Gastroesophageal sphincter (tissue), 4 donors: ENCODE measurements around the gene MYL6. TPM values are rescaled to one million over a fixed set of nuclear protein-coding genes. Genes with fewer than 3 reads are reported as not detected.

Experiments
- ATAC-seq: fragments of 150-250 bp; one replicate; pipeline ENCODE4 v1.9.1; 2016; ENCODE audit warnings: mild to moderate bottlenecking, moderate library complexity
- H3K27ac ChIP-seq, 4 donors: fragments of 200-600 bp; sonication (generic) in 3 of 4; 1 replicate in 3 of 4; 2 replicates in 1 of 4; pipeline ENCODE4 v1.5.1; 2016 to 2019
- H3K27me3 ChIP-seq: fragments of 200-600 bp; sonication (generic); one replicate; pipeline ENCODE4 v1.5.1; 2019
- H3K36me3 ChIP-seq, 2 donors: fragments of 200-600 bp; sonication (generic); one replicate each; pipeline ENCODE4 v1.5.1; 2019; ENCODE audit warnings: control low read depth in 1 of 2
- H3K4me1 ChIP-seq, 3 donors: fragments of 200-600 bp; sonication (generic); 1 replicate in 2 of 3; 2 replicates in 1 of 3; pipeline ENCODE4 v1.5.1; 2016 to 2019; ENCODE audit warnings: control low read depth in 2 of 3
- H3K4me3 ChIP-seq, 2 donors: fragments of 200-600 bp; sonication (generic); one replicate each; pipeline ENCODE4 v1.5.1; 2019; ENCODE audit warnings: mild to moderate bottlenecking in 1 of 2, moderate library complexity in 1 of 2
- H3K9me3 ChIP-seq, 3 donors: fragments of 200-600 bp; sonication (generic); one replicate each; pipeline ENCODE4 v1.5.1; 2017 to 2019; ENCODE audit warnings: control low read depth in 2 of 3
- CTCF ChIP-seq, 4 experiments: fragments of 200-600 bp in 2 of 4; fragments of 450-650 bp in 2 of 4; sonication (generic) in 1 of 4; IDR thresholded peaks; one replicate each; pipeline ENCODE4 v1.5.1; 2017 to 2019; ENCODE audit warnings: antibody characterized with exemption in 4 of 4, mild to moderate bottlenecking in 2 of 4, moderate library complexity in 2 of 4
- EP300 ChIP-seq: sonication (generic); formaldehyde crosslinking; IDR thresholded peaks from one replicate; pipeline ENCODE4 v1.6.1; 2017; ENCODE audit warnings: antibody characterized with exemption, mild to moderate bottlenecking
- POLR2A ChIP-seq, 2 donors: fragments of 450-650 bp; IDR thresholded peaks; one replicate each; pipeline ENCODE4 v1.6.1; 2017; ENCODE audit warnings: antibody characterized with exemption in 2 of 2, mild to moderate bottlenecking in 2 of 2, moderate library complexity in 1 of 2
- POLR2AphosphoS5 ChIP-seq: sonication (generic); formaldehyde crosslinking; IDR thresholded peaks from one replicate; pipeline ENCODE4 v1.6.1; 2017; ENCODE audit warnings: antibody characterized with exemption
- WGBS, 2 donors: methylation state at CpG; one replicate each; pipeline ENCODE4 v1.1.5; 2018; ENCODE audit warnings: low coverage in 1 of 2; 5-methylcytosine and 5-hydroxymethylcytosine counted together
- total RNA-seq, 4 donors: library from RNA; depleted of rRNA; stranded (reverse); fragments of >200 nt; gene quantifications; one replicate each; pipeline ENCODE4 v1.1.0, GENCODE V29; 2016

MYL6 gene
- total RNA-seq, 4 donors from 2014 or later, result 5,300 to 6,545 (median 5,874) TPM

GRCh38 chr12:56159482-56160192 lies 1.5 kb downstream of the MYL6 start:
- Histone ChIP-seq H3K27me3 (no peaks in the 10 kb centered on the region), H3K36me3 (peaks cover 0 to 52% of the 10 kb centered on the region in 2 donors), H3K27ac (peak overlapping the region; percentile 93 to 99 (median 98)), H3K9me3 (no peaks in the 10 kb centered on the region), H3K4me3 (peak overlapping the region; percentile 71 to 82), H3K4me1 (peaks cover 0 to 69% (median 18%) of the 10 kb centered on the region in 3 donors)
- WGBS, 2 donors, result 0 to 9% methylated on average over 7 to 8 of the region's 8 CpGs
- TF ChIP-seq POLR2AphosphoS5 (no peak), CTCF (IDR thresholded peaks at IDR 0.05) (no peak), POLR2A (IDR thresholded peaks at IDR 0.05) (no peak), EP300 (no peak)
- ATAC-seq, result no peak

GRCh38 chr12:56160193-56160763 lies 2.1 kb downstream of the MYL6 start:
- no peak for ATAC-seq
- Histone ChIP-seq H3K9me3 (no peaks in the 10 kb centered on the region), H3K36me3 (peaks cover 0 to 59% of the 10 kb centered on the region in 2 donors), H3K4me3 (peak overlapping the region; percentile 71 to 82), H3K27me3 (no peaks in the 10 kb centered on the region), H3K27ac (peak overlapping the region; percentile 93 to 99 (median 98)), H3K4me1 (peaks cover 0 to 72% (median 18%) of the 10 kb centered on the region in 3 donors)
- no peak for TF ChIP-seq POLR2A (IDR thresholded peaks at IDR 0.05)
- peak; percentile 41 for TF ChIP-seq POLR2AphosphoS5
- WGBS, 2 donors, result 0 to 3% methylated on average over 2 to 5 of the region's 7 CpGs

GRCh38 chr12:56160894-56161689 lies 2.9 kb downstream of the MYL6 start:
- H3K4me3 ChIP-seq, result peak overlapping the region; percentile 71 to 82
- no peaks in the 10 kb centered on the region for H3K27me3 ChIP-seq
- H3K27ac ChIP-seq, result peak overlapping the region; percentile 93 to 99 (median 98)
- 31 to 33% methylated on average over 8 to 10 of the region's 11 CpGs for WGBS, 2 donors
- TF ChIP-seq POLR2AphosphoS5 (no peak), POLR2A (IDR thresholded peaks at IDR 0.05) (peak in 1 of 2 donors; percentile 2), CTCF (IDR thresholded peaks at IDR 0.05) (no peak), EP300 (no peak)
- H3K9me3 ChIP-seq, result no peaks in the 10 kb centered on the region
- peaks cover 0 to 76% (median 18%) of the 10 kb centered on the region in 3 donors for H3K4me1 ChIP-seq
- ATAC-seq, result no peak
- peaks cover 0 to 67% of the 10 kb centered on the region in 2 donors for H3K36me3 ChIP-seq

- Histone ChIP-seq H3K4me1 (peaks cover 0 to 69% (median 18%) of the 10 kb centered on the region in 3 donors), H3K27ac (peak overlapping the region; percentile 93 to 99 (median 98)), H3K4me3 (peak overlapping the region; percentile 71 to 82), H3K9me3 (no peaks in the 10 kb centered on the region), H3K36me3 (peaks cover 0 to 74% of the 10 kb centered on the region in 2 donors), H3K27me3 (no peaks in the 10 kb centered on the region)
- 57 to 58% methylated on average over 1 to 5 of the region's 10 CpGs for WGBS, 2 donors
- no peak for ATAC-seq
- TF ChIP-seq CTCF (IDR thresholded peaks at IDR 0.05) (no peak), POLR2AphosphoS5 (peak; percentile 19), POLR2A (IDR thresholded peaks at IDR 0.05) (peak in 1 of 2 donors; percentile 5)
Observed at GRCh38 chr12:56161690-56162351, 3.7 kb downstream of the MYL6 start.
